Spleen (tissue), 11 donors: Measurements from ENCODE around the gene NUP50. TPM values are rescaled to one million over a fixed set of nuclear protein-coding genes. Genes with fewer than 3 reads are reported as not detected.

Experiments
- DNase-seq: peaks from one replicate; pipeline ENCODE4 v3.0.0-alpha.2; 2020
- H3K27ac ChIP-seq, 8 donors: fragments of 200-600 bp; sonication (generic) in 7 of 8; 1 replicate in 4 of 8; 2 replicates in 4 of 8; pipeline versions ENCODE4 v1.5.0 to v1.8.0; 2016 to 2021; ENCODE audit warnings: inconsistent platforms in 4 of 8, mild to moderate bottlenecking in 4 of 8, moderate library complexity in 1 of 8
- H3K27me3 ChIP-seq, 7 donors: fragments of 200-600 bp; sonication (generic) in 6 of 7; replicated peaks in 1 of 7; 1 replicate in 4 of 7; 2 replicates in 3 of 7; pipeline versions ENCODE4 v1.5.0 to v1.8.0; 2016 to 2021; ENCODE audit warnings: inconsistent platforms in 3 of 7, mild to moderate bottlenecking in 1 of 7
- H3K36me3 ChIP-seq, 6 donors: fragments of 200-600 bp; sonication (generic) in 5 of 6; 1 replicate in 4 of 6; 2 replicates in 2 of 6; pipeline versions ENCODE4 v1.5.0 to v1.8.0; 2016 to 2021; ENCODE audit warnings: inconsistent platforms in 2 of 6
- H3K4me1 ChIP-seq, 6 donors: fragments of 200-600 bp; sonication (generic) in 5 of 6; 1 replicate in 3 of 6; 2 replicates in 3 of 6; pipeline versions ENCODE4 v1.5.0 to v1.8.0; 2016 to 2021; ENCODE audit warnings: inconsistent platforms in 3 of 6
- H3K4me3 ChIP-seq, 8 donors: fragments of 200-600 bp; sonication (generic) in 7 of 8; 1 replicate in 4 of 8; 2 replicates in 4 of 8; pipeline versions ENCODE4 v1.5.0 to v1.8.0; 2016 to 2021; ENCODE audit warnings: inconsistent platforms in 4 of 8, mild to moderate bottlenecking in 4 of 8, moderate library complexity in 2 of 8
- H3K9me3 ChIP-seq, 8 donors: fragments of 200-600 bp; sonication (generic) in 7 of 8; 1 replicate in 4 of 8; 2 replicates in 4 of 8; pipeline versions ENCODE4 v1.5.0 to v1.8.0; 2016 to 2021; ENCODE audit warnings: inconsistent platforms in 4 of 8
- CTCF ChIP-seq, 11 experiments: fragments of 200-600 bp in 7 of 11; fragments of 450-650 bp in 4 of 11; sonication (generic) in 4 of 11; IDR thresholded peaks in 8 of 11; conservative IDR thresholded peaks in 3 of 11; 1 replicate in 7 of 11; 2 replicates in 4 of 11; pipeline versions ENCODE4 v1.4.0 to v1.8.0; 2016 to 2021; ENCODE audit warnings: antibody characterized with exemption in 11 of 11, inconsistent platforms in 4 of 11, mild to moderate bottlenecking in 1 of 11
- POLR2A ChIP-seq, 3 donors: fragments of 450-650 bp; IDR thresholded peaks; one replicate each; pipeline ENCODE4 v1.5.1; 2017; ENCODE audit warnings: antibody characterized with exemption in 3 of 3, mild to moderate bottlenecking in 1 of 3
- POLR2AphosphoS5 ChIP-seq, 3 donors: sonication (generic); formaldehyde crosslinking; IDR thresholded peaks; one replicate each; pipeline ENCODE4 v1.5.1; 2017; ENCODE audit warnings: antibody characterized with exemption in 3 of 3
- WGBS, 5 donors: extraction: QIAGEN DNeasy Blood & Tissue Kit in 3 of 5; methylation state at CpG; one replicate each; pipeline versions ENCODE4 v1.1.5 to v1.1.7; 2013 to 2018; 5-methylcytosine and 5-hydroxymethylcytosine counted together
- intact Hi-C: fragments of 100-400 bp; cut with DNase I; formaldehyde crosslinking; loops from one replicate; pipeline ENCODE4 v1.15.0; 2023; ENCODE audit warnings: low total_unique reads
- polyA plus RNA-seq, 3 donors: library from polyadenylated mRNA; stranded (reverse); fragments of 200-250 nt; gene quantifications; one replicate each; pipeline ENCODE4 v1.2.1, GENCODE V29; 2013
- total RNA-seq, 7 donors: library from RNA; depleted of rRNA in 3 of 7; stranded (reverse); fragments of >200 nt in 3 of 7; fragmentation: NEBNext Ultra II Directional in 4 of 7; extraction: Animal tissue kit (Norgen Biotek cat#: 25700) in 4 of 7; gene quantifications; one replicate each; pipeline versions ENCODE4 v1.1.0 to v1.2.1, GENCODE V29; 2016 to 2021
- donor health status: healthy with polysubstance abuse.
- donor health status: DM: no; HTN: no; CAD: no; lungs with moderate emphysema.
- donor health status: DM: no; HTN: no; CAD: no.
- donor health status: Bipolar disorder and iron deficiency.
- donor health status: healthy.
- donor health status: DM: no; HTN: no; CAD: no.
- donor health status: DM: yes; HTN: yes; CAD: no.

The NUP50 gene
- total and polyA plus RNA-seq, 10 donors, result 16.2 to 109 (median 94.1) TPM

GRCh38 chr22:45225732-45226502 is 62.2 kb downstream of the NUP50 start:
- H3K27me3 ChIP-seq, result no peaks in the 10 kb centered on the region
- peak; percentile 83 for DNase-seq
- peaks cover 0 to 29% (median 0%) of the 10 kb centered on the region in 6 donors for H3K36me3 ChIP-seq
- WGBS, 5 donors, result 59 to 82% (median 71%) methylated on average over 19 to 26 of the region's 26 CpGs
- H3K4me3 ChIP-seq, result peak overlapping the region in 1 of 8 donors; percentile 9
- peak overlapping the region in 7 of 8 donors; percentile 6 to 88 (median 65) for H3K27ac ChIP-seq
- TF ChIP-seq POLR2AphosphoS5 (IDR thresholded peaks at IDR 0.05) (peak; percentile 15 to 47 (median 47)), POLR2A (IDR thresholded peaks at IDR 0.05) (no peak), CTCF (IDR thresholded peaks at IDR 0.05 in 8 of 11, conservative IDR thresholded peaks at IDR 0.05 in 3 of 11) (no peak)
- intact Hi-C loops, result no loop called here
- peaks cover 0 to 94% (median 62%) of the 10 kb centered on the region in 6 donors for H3K4me1 ChIP-seq
- no peaks in the 10 kb centered on the region for H3K9me3 ChIP-seq

- WGBS, 5 donors, result 38 to 57% (median 43%) methylated on average over 16 to 17 of the region's 17 CpGs
- Histone ChIP-seq H3K27me3 (no peaks in the 10 kb centered on the region), H3K36me3 (peaks cover 0 to 29% (median 0%) of the 10 kb centered on the region in 6 donors), H3K9me3 (no peaks in the 10 kb centered on the region), H3K4me3 (no peak overlapping the region), H3K4me1 (peaks cover 0 to 94% (median 60%) of the 10 kb centered on the region in 6 donors), H3K27ac (peak overlapping the region in 7 of 8 donors; percentile 6 to 88 (median 65))
- TF ChIP-seq POLR2AphosphoS5 (IDR thresholded peaks at IDR 0.05) (peak in 1 of 3 donors; percentile 47), POLR2A (IDR thresholded peaks at IDR 0.05) (no peak)
- no peak for DNase-seq
- intact Hi-C loops, result no loop called here
These were observed 62.9 kb downstream of the NUP50 start for GRCh38 chr22:45226503-45227186.

- no peak for TF ChIP-seq POLR2A (IDR thresholded peaks at IDR 0.05)
- no peak for TF ChIP-seq CTCF (IDR thresholded peaks at IDR 0.05 in 8 of 11, conservative IDR thresholded peaks at IDR 0.05 in 3 of 11)
- peak in 1 of 3 donors; percentile 29 for TF ChIP-seq POLR2AphosphoS5 (IDR thresholded peaks at IDR 0.05)
- WGBS, 5 donors, result 66 to 85% (median 75%) methylated on average over 13 to 16 of the region's 16 CpGs
- no peaks in the 10 kb centered on the region for H3K9me3 ChIP-seq
- peak overlapping the region in 6 of 8 donors; percentile 46 to 88 (median 83) for H3K27ac ChIP-seq
- no peak for DNase-seq
- peak overlapping the region in 1 of 8 donors; percentile 8 for H3K4me3 ChIP-seq
- H3K36me3 ChIP-seq, result peaks cover 0 to 38% (median 0%) of the 10 kb centered on the region in 6 donors
- intact Hi-C loops, result no loop called here
- H3K27me3 ChIP-seq, result no peaks in the 10 kb centered on the region
- peaks cover 0 to 94% (median 55%) of the 10 kb centered on the region in 6 donors for H3K4me1 ChIP-seq
These were observed 64.1 kb downstream of the NUP50 start for GRCh38 chr22:45227645-45228400.

- peak overlapping the region in 6 of 8 donors; percentile 46 to 88 (median 83) for H3K27ac ChIP-seq
- peak overlapping the region in 1 of 8 donors; percentile 8 for H3K4me3 ChIP-seq
- intact Hi-C loops, result no loop called here
- H3K36me3 ChIP-seq, result peaks cover 0 to 43% (median 0%) of the 10 kb centered on the region in 6 donors
- WGBS, 5 donors, result 60 to 90% (median 67%) methylated on average over 8 of the region's 8 CpGs
- peaks cover 0 to 94% (median 53%) of the 10 kb centered on the region in 6 donors for H3K4me1 ChIP-seq
- no peak for TF ChIP-seq CTCF (IDR thresholded peaks at IDR 0.05 in 8 of 11, conservative IDR thresholded peaks at IDR 0.05 in 3 of 11)
- peak in 1 of 3 donors; percentile 62 for TF ChIP-seq POLR2AphosphoS5 (IDR thresholded peaks at IDR 0.05)
- DNase-seq, result no peak
- no peaks in the 10 kb centered on the region for H3K9me3 ChIP-seq
- H3K27me3 ChIP-seq, result no peaks in the 10 kb centered on the region
These were observed 64.7 kb downstream of the NUP50 start for GRCh38 chr22:45228401-45228754.
